PFSK-1 (cell line): Measurements from ENCODE around the gene LRPAP1.

ENCODE experiments used
- POLR2AphosphoS5 ChIP-seq: IDR thresholded peaks from 2 replicates; pipeline ENCODE4 v1.6.1; 2012; ENCODE audit warnings: low read depth, mild to moderate bottlenecking, control low read depth, low read length, moderate library complexity
- SIN3A ChIP-seq: IDR thresholded peaks from 2 replicates; pipeline ENCODE4 v1.6.1; 2012; ENCODE audit warnings: mild to moderate bottlenecking, low read length, moderate library complexity, borderline replicate concordance; ENCODE audit not compliant: insufficient read depth
- TAF1 ChIP-seq: IDR thresholded peaks from 2 replicates; pipeline ENCODE4 v1.6.1; 2012; ENCODE audit warnings: low read length, control low read depth, borderline replicate concordance; ENCODE audit not compliant: insufficient read depth
- TF ChIP-seq, protein P1 (sequence below), 2 experiments: IDR thresholded peaks; 2 replicates each; pipeline versions ENCODE4 v1.6.1 to v1.8.0; 2011 to 2012; ENCODE audit warnings: low read depth in 2 of 2, low read length in 2 of 2, control low read depth in 1 of 2, inconsistent platforms in 1 of 2, mild to moderate bottlenecking in 1 of 2, moderate library complexity in 1 of 2; ENCODE audit not compliant: insufficient read depth in 1 of 2

DNA sequence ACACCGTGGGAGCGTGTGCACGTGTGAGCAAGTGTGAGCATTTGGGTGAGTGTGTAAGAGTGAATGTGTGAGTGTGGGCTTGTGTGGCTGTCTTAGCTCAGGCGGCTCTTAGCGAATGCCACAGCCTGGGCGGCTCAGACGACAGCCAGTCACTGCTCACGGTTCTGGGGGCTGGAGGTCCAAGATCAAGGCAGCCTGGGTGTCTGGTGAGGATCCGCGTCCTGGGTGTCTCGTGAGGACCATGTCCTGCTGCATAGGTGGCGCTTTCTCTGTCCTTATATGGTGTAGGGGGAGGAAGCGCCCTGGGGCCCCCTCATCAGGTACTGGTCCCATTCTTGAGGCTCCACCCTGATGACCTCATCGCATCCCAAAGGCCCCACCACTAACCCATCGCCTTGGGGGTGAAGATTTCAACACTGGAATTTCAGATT, 64.6 kb downstream of the LRPAP1 start:
- TF ChIP-seq, protein P1, sequence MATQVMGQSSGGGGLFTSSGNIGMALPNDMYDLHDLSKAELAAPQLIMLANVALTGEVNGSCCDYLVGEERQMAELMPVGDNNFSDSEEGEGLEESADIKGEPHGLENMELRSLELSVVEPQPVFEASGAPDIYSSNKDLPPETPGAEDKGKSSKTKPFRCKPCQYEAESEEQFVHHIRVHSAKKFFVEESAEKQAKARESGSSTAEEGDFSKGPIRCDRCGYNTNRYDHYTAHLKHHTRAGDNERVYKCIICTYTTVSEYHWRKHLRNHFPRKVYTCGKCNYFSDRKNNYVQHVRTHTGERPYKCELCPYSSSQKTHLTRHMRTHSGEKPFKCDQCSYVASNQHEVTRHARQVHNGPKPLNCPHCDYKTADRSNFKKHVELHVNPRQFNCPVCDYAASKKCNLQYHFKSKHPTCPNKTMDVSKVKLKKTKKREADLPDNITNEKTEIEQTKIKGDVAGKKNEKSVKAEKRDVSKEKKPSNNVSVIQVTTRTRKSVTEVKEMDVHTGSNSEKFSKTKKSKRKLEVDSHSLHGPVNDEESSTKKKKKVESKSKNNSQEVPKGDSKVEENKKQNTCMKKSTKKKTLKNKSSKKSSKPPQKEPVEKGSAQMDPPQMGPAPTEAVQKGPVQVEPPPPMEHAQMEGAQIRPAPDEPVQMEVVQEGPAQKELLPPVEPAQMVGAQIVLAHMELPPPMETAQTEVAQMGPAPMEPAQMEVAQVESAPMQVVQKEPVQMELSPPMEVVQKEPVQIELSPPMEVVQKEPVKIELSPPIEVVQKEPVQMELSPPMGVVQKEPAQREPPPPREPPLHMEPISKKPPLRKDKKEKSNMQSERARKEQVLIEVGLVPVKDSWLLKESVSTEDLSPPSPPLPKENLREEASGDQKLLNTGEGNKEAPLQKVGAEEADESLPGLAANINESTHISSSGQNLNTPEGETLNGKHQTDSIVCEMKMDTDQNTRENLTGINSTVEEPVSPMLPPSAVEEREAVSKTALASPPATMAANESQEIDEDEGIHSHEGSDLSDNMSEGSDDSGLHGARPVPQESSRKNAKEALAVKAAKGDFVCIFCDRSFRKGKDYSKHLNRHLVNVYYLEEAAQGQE (IDR thresholded peaks at IDR 0.05; ENCODE audit: insufficient read depth in 1 of 2, low read depth in 2 of 2, low read length in 2 of 2), result no peak
- TF ChIP-seq POLR2AphosphoS5, result no peak
- no peak for TF ChIP-seq TAF1
- no peak for TF ChIP-seq SIN3A
